H1 (cell line): ENCODE data around the gene ZNF808. TPM values are rescaled to one million over a fixed set of nuclear protein-coding genes. Genes with fewer than 3 reads are reported as not detected.

Experiments
- BCL11A ChIP-seq, 2 experiments: IDR thresholded peaks; one replicate each; pipeline ENCODE4 v1.6.1; 2011; ENCODE audit warnings: low read depth in 2 of 2, low read length in 2 of 2, mild to moderate bottlenecking in 2 of 2
- CBX5 ChIP-seq: fragments of 300-800, 300-1000 bp; sonication (generic); IDR thresholded peaks from 2 replicates; pipeline ENCODE4 v1.7.1; 2016; ENCODE audit warnings: antibody characterized with exemption, low read length, low read depth
- KDM1A ChIP-seq: fragments of 200-600, 300-600 bp; sonication (generic); IDR thresholded peaks from 2 replicates; pipeline ENCODE4 v1.7.1; 2016; ENCODE audit warnings: mild to moderate bottlenecking, low read length, borderline replicate concordance
- POU5F1 ChIP-seq: IDR thresholded peaks from 2 replicates; pipeline ENCODE4 v1.6.1; 2011; ENCODE audit warnings: low read depth, mild to moderate bottlenecking, low read length, moderate library complexity
- RXRA ChIP-seq: IDR thresholded peaks from 2 replicates; pipeline ENCODE4 v1.6.1; 2011; ENCODE audit warnings: low read depth, mild to moderate bottlenecking, low read length, moderate library complexity; ENCODE audit not compliant: insufficient read depth
- YY1 ChIP-seq: IDR thresholded peaks from 2 replicates; pipeline ENCODE4 v1.6.1; 2011; ENCODE audit warnings: low read depth, mild to moderate bottlenecking, low read length
- polyA plus RNA-seq, 7 experiments: library from polyadenylated mRNA; depleted of rRNA in 3 of 7; stranded (reverse) in 5 of 7; unstranded in 2 of 7; fragments of >200 nt in 5 of 7; fragments of 200-250 nt in 2 of 7; gene quantifications; 1 replicate in 5 of 7; 2 replicates in 1 of 7; 4 replicates in 1 of 7; pipeline versions ENCODE4 v1.2.1 to v1.2.3, GENCODE V29; 2011 to 2013; ENCODE audit warnings: missing spikeins in 2 of 7, mixed read lengths in 2 of 7
- total RNA-seq: library from RNA; stranded (reverse); fragmentation: NEBNext Ultra II Directional; extraction: Animal tissue kit (Norgen Biotek cat#: 25700); gene quantifications from 2 replicates; pipeline ENCODE4 v1.2.1, GENCODE V29; 2021
- TF ChIP-seq, protein P1 (sequence below), 3 experiments: IDR thresholded peaks; 1 replicate in 2 of 3; 2 replicates in 1 of 3; pipeline versions ENCODE4 v1.5.1 to v1.6.1; 2011; ENCODE audit warnings: low read length in 3 of 3, mild to moderate bottlenecking in 3 of 3, inconsistent platforms in 2 of 3, low read depth in 1 of 3, moderate library complexity in 1 of 3; ENCODE audit not compliant: insufficient read depth in 1 of 3; ENCODE audit errors: control extremely low read depth in 1 of 3

The ZNF808 gene
- total and polyA plus RNA-seq, 2 of the 8 experiments (the other 6 are each of a cell fraction or from before 2014, with no cell fraction given) = 3.9 to 25.9 TPM

DNA sequence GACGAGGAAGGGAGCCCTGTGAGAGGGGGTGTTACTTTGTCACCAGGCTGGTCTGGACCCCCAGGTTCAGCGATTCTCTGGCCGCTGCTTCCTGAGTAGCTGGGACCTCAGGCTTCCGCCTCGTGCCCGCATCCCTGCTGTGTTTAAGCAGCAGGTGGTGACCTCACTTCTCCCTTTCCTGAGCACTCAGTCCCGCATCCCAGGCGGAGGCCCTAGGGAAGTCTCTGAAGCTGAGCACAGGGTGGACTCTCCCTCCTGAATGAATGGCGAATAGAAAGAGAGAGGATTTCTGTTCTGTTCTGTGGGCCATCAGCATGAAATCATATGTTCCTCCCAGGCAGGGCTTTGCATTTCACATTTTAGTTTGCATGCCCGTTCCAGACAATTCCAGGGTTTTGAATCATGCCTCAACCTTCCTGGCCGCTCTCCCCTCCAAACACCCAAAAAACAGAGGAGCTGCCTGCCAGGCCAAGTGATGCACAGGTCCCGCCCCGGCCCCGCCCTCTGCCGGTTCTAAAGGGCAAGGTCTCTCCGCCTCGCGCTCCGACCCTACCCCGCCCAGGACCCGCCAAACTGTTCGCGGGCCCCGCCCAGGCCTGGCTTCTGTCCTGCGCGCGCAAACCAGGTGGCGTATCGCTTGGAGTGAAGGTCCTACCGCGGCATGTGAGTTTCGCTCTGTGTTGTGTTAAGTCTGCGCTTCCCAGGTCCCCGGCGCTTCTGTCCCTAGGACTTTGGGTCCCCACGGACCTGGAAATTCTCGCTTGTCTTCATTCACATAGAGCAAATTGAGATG is 35.1 kb upstream of the ZNF808 start (continued):
- TF ChIP-seq CBX5 (no peak), POU5F1 (no peak), YY1 (no peak), KDM1A (no peak), RXRA (no peak), BCL11A (IDR thresholded peaks at IDR 0.05; ENCODE audit: low read depth in 2 of 2, low read length in 2 of 2) (no peak)
- TF ChIP-seq, protein P1, sequence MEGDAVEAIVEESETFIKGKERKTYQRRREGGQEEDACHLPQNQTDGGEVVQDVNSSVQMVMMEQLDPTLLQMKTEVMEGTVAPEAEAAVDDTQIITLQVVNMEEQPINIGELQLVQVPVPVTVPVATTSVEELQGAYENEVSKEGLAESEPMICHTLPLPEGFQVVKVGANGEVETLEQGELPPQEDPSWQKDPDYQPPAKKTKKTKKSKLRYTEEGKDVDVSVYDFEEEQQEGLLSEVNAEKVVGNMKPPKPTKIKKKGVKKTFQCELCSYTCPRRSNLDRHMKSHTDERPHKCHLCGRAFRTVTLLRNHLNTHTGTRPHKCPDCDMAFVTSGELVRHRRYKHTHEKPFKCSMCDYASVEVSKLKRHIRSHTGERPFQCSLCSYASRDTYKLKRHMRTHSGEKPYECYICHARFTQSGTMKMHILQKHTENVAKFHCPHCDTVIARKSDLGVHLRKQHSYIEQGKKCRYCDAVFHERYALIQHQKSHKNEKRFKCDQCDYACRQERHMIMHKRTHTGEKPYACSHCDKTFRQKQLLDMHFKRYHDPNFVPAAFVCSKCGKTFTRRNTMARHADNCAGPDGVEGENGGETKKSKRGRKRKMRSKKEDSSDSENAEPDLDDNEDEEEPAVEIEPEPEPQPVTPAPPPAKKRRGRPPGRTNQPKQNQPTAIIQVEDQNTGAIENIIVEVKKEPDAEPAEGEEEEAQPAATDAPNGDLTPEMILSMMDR (IDR thresholded peaks at IDR 0.05; ENCODE audit: control extremely low read depth in 1 of 3, insufficient read depth in 1 of 3, low read depth in 1 of 3, low read length in 3 of 3) = peak; percentile 14 to 16 (median 15); a peak in 3 of 4 replicates
- TF ChIP-seq, all 59 proteins: peak for 8
